Fibroblast of lung (primary cell): Measurements from ENCODE around the gene CTSD. TPM values are rescaled to one million over a fixed set of nuclear protein-coding genes. Genes with fewer than 3 reads are reported as not detected.

Source experiments
- DNase-seq, 2 donors: peaks; one replicate each; pipeline versions ENCODE4 v3.0.0 to v3.0.0-alpha.2; 2010; ENCODE audit warnings: low read depth in 2 of 2
- H2AFZ ChIP-seq: 2 replicates; pipeline ENCODE4 v1.5.1; 2012; ENCODE audit warnings: low read length, control low read depth, inconsistent platforms
- H3K27ac ChIP-seq: 2 replicates; pipeline ENCODE4 v1.5.1; 2011; ENCODE audit warnings: low read length, control low read depth; ENCODE audit not compliant: insufficient read depth
- H3K27me3 ChIP-seq: 2 replicates; pipeline ENCODE4 v1.5.1; 2011; ENCODE audit warnings: mild to moderate bottlenecking, low read length; ENCODE audit not compliant: control insufficient read depth, insufficient read depth
- H3K36me3 ChIP-seq: 2 replicates; pipeline ENCODE4 v1.5.1; 2011; ENCODE audit warnings: low read length; ENCODE audit not compliant: control insufficient read depth, insufficient read depth
- H3K4me1 ChIP-seq: 2 replicates; pipeline ENCODE4 v1.5.1; 2011; ENCODE audit warnings: low read length; ENCODE audit not compliant: control insufficient read depth, insufficient read depth; ENCODE audit errors: extremely low read depth
- H3K4me2 ChIP-seq: 2 replicates; pipeline ENCODE4 v1.5.1; 2011; ENCODE audit warnings: low read length, control low read depth; ENCODE audit not compliant: insufficient read depth; ENCODE audit errors: extremely low read depth
- H3K4me3 ChIP-seq, 4 experiments: fragments of 200-600 bp in 1 of 4; sonication (generic) in 1 of 4; replicated peaks in 1 of 4; 2 replicates each; pipeline ENCODE4 v1.5.1; 2011 to 2016; ENCODE audit warnings: low read length in 4 of 4, low read depth in 3 of 4, mild to moderate bottlenecking in 3 of 4, control low read depth in 2 of 4, inconsistent platforms in 1 of 4, mixed read lengths in 1 of 4; ENCODE audit not compliant: insufficient read depth in 1 of 4; ENCODE audit errors: control extremely low read depth in 1 of 4
- H3K79me2 ChIP-seq: 2 replicates; pipeline ENCODE4 v1.5.1; 2012; ENCODE audit warnings: mild to moderate bottlenecking, low read length, inconsistent platforms; ENCODE audit not compliant: control insufficient read depth, insufficient read depth
- H3K9ac ChIP-seq: 2 replicates; pipeline ENCODE4 v1.5.1; 2011; ENCODE audit warnings: mild to moderate bottlenecking, low read length, control low read depth; ENCODE audit not compliant: insufficient read depth
- H3K9me3 ChIP-seq: 2 replicates; pipeline ENCODE4 v1.5.1; 2012; ENCODE audit warnings: low read depth, low read length; ENCODE audit not compliant: control insufficient read depth, insufficient read depth
- H4K20me1 ChIP-seq: 2 replicates; pipeline ENCODE4 v1.5.1; 2011; ENCODE audit warnings: low read length; ENCODE audit not compliant: control insufficient read depth, insufficient read depth; ENCODE audit errors: extremely low read depth
- EZH2 ChIP-seq: IDR thresholded peaks from 2 replicates; pipeline ENCODE4 v1.5.1; 2012; ENCODE audit warnings: low read length, control low read depth, mild to moderate bottlenecking; ENCODE audit errors: missing control alignments
- polyA plus RNA-seq, 2 donors: library from polyadenylated mRNA; depleted of rRNA in 1 of 2; stranded (reverse) in 1 of 2; unstranded in 1 of 2; fragments of >200 nt; gene quantifications; 2 replicates each; pipeline ENCODE4 v1.2.1, GENCODE V29; 2011 to 2012; ENCODE audit warnings: missing spikeins in 1 of 2
- total RNA-seq: library from RNA; depleted of rRNA; stranded (reverse); fragments of >200 nt; gene quantifications from 2 replicates; pipeline ENCODE4 v1.2.1, GENCODE V29; 2014
- TF ChIP-seq, protein P1 (sequence below), 2 donors: IDR thresholded peaks in 1 of 2; conservative IDR thresholded peaks in 1 of 2; 1 replicate in 1 of 2; 2 replicates in 1 of 2; pipeline ENCODE4 v1.5.1; 2011 to 2012; ENCODE audit warnings: low read length in 2 of 2, control low read depth in 1 of 2, inconsistent platforms in 1 of 2, low read depth in 1 of 2, mild to moderate bottlenecking in 1 of 2

The CTSD gene
- total and polyA plus RNA-seq, 2 donors (not counting 1 experiment from before 2014, with no cell fraction given), result 135 to 253 TPM

DNA sequence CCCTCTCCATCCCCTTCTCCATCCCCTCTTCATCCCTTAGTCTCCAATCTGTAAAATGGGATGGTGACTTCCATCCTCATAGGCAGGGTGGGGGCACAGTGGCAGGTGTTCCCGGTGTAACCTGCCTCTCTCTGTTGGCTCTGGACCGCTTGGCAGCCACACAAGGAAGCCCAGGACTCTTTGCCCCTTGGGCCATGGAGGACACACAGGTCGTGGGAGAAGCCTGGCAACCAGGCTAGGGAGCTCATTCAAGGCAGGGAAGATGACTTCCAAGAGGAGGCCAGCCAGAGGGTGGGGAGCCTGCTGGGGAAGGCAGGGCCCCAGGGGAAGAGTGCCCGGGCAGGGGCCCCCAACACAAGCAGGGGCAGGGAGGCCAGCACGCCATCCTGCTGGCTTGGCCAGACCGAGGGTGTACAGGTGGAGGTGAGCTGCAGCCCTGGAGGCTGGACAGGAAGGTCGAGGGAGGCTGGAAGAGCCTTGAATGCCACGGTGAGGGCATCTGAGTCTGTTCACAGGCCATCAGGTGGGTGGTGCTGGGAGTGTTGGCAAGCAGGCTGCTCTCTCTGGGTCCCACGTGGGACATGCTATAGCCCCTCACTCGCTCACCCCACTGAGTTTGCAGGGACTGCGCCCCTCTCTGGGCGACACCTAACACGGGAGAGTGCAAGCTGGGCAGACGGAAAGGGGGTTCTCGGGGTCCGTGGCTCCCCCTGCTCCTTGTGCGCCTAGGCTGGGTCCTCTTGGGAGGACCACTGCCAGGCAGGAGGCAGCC, 15.5 kb upstream of the CTSD start:
- TF ChIP-seq, protein P1, sequence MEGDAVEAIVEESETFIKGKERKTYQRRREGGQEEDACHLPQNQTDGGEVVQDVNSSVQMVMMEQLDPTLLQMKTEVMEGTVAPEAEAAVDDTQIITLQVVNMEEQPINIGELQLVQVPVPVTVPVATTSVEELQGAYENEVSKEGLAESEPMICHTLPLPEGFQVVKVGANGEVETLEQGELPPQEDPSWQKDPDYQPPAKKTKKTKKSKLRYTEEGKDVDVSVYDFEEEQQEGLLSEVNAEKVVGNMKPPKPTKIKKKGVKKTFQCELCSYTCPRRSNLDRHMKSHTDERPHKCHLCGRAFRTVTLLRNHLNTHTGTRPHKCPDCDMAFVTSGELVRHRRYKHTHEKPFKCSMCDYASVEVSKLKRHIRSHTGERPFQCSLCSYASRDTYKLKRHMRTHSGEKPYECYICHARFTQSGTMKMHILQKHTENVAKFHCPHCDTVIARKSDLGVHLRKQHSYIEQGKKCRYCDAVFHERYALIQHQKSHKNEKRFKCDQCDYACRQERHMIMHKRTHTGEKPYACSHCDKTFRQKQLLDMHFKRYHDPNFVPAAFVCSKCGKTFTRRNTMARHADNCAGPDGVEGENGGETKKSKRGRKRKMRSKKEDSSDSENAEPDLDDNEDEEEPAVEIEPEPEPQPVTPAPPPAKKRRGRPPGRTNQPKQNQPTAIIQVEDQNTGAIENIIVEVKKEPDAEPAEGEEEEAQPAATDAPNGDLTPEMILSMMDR (conservative IDR thresholded peaks at IDR 0.05 in 1 of 2, IDR thresholded peaks at IDR 0.05 in 1 of 2; ENCODE audit: low read depth in 1 of 2, low read length in 2 of 2), result no peak
- no peak for TF ChIP-seq EZH2
- DNase-seq, result no peak

DNA sequence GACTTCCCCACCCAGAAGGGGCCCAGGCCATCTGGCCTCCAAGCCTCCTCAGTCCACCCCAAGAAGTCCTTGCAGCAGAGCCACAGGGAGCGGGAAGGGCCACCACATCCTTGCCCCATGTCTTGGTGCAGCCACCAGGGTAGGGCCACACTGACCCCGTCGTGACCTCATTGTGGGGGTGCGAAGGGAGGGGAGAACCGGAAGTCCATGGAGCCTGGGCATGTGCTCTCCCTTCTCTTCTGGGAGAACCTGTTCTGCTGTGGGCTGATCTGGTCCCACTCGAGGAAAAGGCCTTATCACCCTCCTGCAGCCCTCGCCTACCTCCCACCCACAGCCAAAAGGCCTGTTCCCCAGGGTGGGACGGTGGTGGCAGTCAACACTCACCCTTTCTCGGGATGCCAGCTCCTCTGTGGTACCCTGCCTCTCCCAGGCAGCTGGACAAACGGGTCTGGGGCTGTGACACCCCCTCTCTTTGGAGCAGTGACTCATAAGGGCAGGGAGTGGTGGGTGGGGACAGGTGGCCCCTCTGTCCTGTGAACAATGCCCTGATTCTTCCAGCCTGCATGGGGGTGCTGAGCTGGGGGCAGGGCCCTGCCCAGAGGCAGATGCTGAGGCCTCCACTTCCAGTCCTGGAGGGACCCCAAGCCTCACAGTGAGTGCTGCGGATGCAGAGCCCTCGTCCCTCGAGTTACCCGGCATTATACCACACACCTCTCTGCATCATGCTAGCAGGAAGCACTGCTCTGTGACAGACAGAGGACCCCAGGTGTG, 14.6 kb upstream of the CTSD start:
- DNase-seq, result no peak
- Histone ChIP-seq H3K4me2 (no peak overlapping the region), H3K36me3 (no peaks in the 10 kb centered on the region), H3K27me3 (no peaks in the 10 kb centered on the region), H3K27ac (no peak overlapping the region), H3K79me2 (no peaks in the 10 kb centered on the region), H4K20me1 (no peaks in the 10 kb centered on the region), H3K9ac (no peak overlapping the region), H3K4me3 (no peak overlapping the region), H3K4me1 (peaks cover 7% of the 10 kb centered on the region), H2AFZ (no peak overlapping the region), H3K9me3 (no peaks in the 10 kb centered on the region)
- no peak for TF ChIP-seq EZH2
- TF ChIP-seq, protein P1 (conservative IDR thresholded peaks at IDR 0.05 in 1 of 2, IDR thresholded peaks at IDR 0.05 in 1 of 2; ENCODE audit: low read depth in 1 of 2, low read length in 2 of 2), result no peak

More for the DNA sequence above, 15.5 kb upstream of the CTSD start:
- Histone ChIP-seq H3K4me2 (no peak overlapping the region), H3K4me1 (peaks cover 7% of the 10 kb centered on the region), H3K9me3 (no peaks in the 10 kb centered on the region), H3K79me2 (no peaks in the 10 kb centered on the region), H2AFZ (no peak overlapping the region), H3K36me3 (no peaks in the 10 kb centered on the region), H3K9ac (no peak overlapping the region), H3K4me3 (no peak overlapping the region), H3K27ac (no peak overlapping the region), H3K27me3 (no peaks in the 10 kb centered on the region), H4K20me1 (no peaks in the 10 kb centered on the region)

DNA sequence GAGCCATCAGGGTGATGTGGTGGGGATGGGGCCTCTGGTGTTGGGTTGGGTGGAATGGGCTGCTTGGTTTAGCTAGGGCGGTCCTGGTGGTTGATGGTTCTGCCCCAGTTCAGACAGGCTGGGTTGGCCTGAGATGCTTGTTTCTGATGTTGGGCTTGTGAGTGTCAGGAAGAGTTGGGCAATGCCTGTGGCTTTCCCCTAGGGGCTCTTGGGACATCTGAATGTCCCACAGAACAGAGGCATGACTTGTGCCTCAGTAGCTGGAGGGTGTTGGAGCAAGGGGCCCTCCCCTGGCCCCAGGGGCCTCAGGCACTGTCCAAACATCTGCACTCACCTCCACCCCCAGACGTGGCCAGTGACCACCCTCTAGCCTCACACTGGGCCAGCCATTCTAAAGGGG, 14.0 kb upstream of the CTSD start:
- H3K4me2 ChIP-seq, result no peak overlapping the region
- H3K4me1 ChIP-seq, result peaks cover 3% of the 10 kb centered on the region
- H3K9me3 ChIP-seq, result no peaks in the 10 kb centered on the region
- H3K36me3 ChIP-seq, result no peaks in the 10 kb centered on the region
- no peak for TF ChIP-seq EZH2
- TF ChIP-seq, protein P1 (conservative IDR thresholded peaks at IDR 0.05 in 1 of 2, IDR thresholded peaks at IDR 0.05 in 1 of 2; ENCODE audit: low read depth in 1 of 2, low read length in 2 of 2), result no peak
- no peaks in the 10 kb centered on the region for H3K79me2 ChIP-seq
- no peaks in the 10 kb centered on the region for H4K20me1 ChIP-seq
- no peak overlapping the region for H2AFZ ChIP-seq
- no peak overlapping the region for H3K9ac ChIP-seq
- H3K27ac ChIP-seq, result no peak overlapping the region
- no peak overlapping the region for H3K4me3 ChIP-seq
- DNase-seq, result no peak
- no peaks in the 10 kb centered on the region for H3K27me3 ChIP-seq
